GM12892 (cell line): Measurements from ENCODE around the gene ARMC2.

Source experiments
- DNase-seq: peaks from one replicate; pipeline ENCODE4 v3.0.0; 2011; ENCODE audit not compliant: insufficient read length
- FAIRE-seq: peaks from 2 replicates; lab custom pipeline; 2011; peaks lifted over from hg19 to GRCh38; lab: Jason Lieb, UNC
- POLR2A ChIP-seq: IDR thresholded peaks from 2 replicates; pipeline ENCODE4 v1.6.1; 2011; ENCODE audit warnings: low read depth, low read length, control low read depth
- POLR2AphosphoS5 ChIP-seq: IDR thresholded peaks from 2 replicates; pipeline ENCODE4 v1.6.1; 2011; ENCODE audit warnings: low read depth, low read length, control low read depth
- TAF1 ChIP-seq: IDR thresholded peaks from 2 replicates; pipeline ENCODE4 v1.6.1; 2011; ENCODE audit warnings: low read depth, mild to moderate bottlenecking, control low read depth, low read length, borderline replicate concordance

Gene ARMC2

DNA sequence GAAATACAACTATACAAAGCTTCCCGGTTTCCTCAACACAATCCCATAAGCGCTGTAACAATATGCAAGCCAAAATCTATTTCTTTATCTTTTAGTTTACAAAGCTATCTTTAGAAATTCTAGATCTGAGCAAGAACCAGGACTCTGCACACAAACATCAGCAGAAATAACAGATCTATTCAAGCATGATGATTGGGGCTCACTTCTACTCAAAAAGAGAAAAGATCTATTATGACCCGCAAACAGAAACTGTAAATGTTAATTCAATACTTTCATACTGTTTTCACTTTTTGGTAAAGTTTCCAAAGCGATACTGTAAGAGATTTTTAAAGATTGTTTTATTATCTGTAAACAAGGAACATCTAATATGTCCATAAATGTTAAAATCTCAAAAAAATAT is 159.8 kb downstream of the ARMC2 start:
- TF ChIP-seq POLR2A = no peak
- TF ChIP-seq TAF1 = no peak
- FAIRE-seq (no peak), DNase-seq (no peak)

DNA sequence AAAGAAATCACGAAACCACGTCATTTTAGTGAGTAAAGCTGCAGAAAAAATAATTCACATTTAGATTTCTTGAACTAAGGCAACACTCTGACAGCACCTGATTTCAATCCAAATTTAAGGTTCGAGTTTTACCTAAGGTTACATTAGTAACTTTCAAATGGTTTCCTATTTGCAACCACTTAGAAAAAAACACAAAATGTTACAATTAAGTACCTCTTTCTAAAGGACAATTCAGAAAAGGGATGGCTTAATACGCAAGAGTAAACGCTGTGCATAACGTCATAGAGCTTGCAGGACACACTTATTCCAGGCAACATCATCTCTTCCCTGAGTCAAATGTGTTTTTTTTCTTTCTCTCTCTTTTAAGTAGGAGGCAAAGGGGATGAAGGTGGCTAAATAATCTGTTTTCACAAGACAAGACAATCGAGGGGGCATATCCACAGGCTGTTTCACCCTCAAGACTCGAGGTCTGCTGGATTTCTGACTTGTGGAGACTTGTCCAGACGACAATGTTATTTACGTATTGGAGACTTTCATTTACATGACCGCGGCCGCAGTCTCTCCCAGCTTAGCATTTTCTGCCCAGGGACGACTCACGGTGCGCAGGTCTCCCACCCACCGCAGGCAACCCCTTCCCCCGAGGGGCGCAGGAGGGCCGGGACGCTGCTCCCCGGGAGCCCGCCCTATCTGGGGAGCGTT is 160.5 kb downstream of the ARMC2 start:
- DNase-seq (no peak), FAIRE-seq (peak; percentile 79)
- TF ChIP-seq POLR2AphosphoS5 (no peak), TAF1 (no peak), POLR2A (no peak)

DNA sequence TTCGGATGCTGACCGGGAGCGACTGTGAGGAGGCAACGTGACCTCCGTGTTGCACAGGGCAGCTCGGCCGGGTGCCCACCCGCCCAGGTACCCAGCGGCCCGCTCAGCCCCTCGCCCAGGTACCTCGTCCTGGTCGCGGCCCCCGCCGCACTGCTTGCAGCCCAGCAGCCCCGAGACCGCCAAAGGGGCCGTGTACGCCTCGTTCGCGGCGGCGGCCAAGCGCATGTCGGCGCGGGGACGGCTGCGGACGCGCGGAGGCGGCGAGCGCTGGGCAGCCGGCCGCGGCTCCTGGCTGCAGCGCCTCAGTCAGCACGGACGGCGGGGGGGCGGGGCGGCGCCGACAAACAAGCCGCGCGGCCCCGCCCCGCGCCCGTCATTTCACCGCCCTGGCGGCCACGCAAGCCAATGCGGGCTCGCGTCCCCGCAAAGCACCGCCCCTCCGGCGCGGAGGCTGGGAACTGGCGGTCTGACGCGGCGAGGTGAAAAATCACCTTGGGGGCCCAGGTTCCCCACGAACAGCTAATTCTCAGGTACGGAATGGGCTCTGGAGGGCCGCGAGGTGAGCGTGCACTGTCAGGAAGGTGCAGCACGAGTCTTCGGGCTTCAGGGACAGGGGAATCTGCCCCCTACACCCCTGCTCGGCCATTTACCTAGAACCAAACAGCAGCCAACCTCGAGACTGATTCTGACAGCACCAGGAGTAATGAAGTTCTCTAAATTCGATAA is 161.2 kb downstream of the ARMC2 start:
- DNase-seq = peak; percentile 50
- FAIRE-seq = peak; percentile 97
- TF ChIP-seq POLR2A (no peak), TAF1 (no peak), POLR2AphosphoS5 (no peak)

DNA sequence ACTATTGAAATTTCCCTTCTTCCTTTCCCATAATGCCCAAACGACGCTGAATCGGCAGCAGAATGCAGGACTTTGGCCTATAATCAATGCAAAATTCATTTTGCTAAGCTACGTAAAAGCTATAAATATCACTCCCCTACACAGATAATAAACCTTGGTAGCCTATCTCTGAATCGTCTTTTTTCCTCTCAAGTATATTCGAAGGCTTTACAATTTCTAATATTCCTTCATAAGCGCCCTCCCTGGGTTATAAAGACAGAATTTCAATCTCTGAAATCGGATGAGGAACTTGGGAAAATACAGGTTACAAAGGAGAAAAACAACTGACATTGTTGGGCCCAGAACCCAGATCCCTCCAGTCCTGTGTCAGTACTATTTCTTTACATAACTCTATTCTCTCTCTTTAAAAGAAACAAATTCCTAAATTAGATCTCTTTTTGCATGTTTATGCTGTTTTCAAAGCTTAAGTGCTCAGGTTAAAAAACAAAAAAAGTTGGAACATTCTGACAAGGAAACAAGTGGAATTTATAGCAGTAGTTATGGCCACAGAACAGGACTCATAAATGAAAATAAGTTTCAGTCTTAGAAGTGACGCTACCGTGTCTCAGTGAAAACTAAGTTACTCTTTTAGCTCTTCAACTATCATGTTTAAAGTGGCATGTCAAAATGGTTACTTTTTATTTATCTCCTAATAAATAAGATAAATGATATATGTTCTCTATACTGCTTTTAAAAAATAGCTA is 161.9 kb downstream of the ARMC2 start:
- peak; percentile 9 for FAIRE-seq
- DNase-seq = no peak

DNA sequence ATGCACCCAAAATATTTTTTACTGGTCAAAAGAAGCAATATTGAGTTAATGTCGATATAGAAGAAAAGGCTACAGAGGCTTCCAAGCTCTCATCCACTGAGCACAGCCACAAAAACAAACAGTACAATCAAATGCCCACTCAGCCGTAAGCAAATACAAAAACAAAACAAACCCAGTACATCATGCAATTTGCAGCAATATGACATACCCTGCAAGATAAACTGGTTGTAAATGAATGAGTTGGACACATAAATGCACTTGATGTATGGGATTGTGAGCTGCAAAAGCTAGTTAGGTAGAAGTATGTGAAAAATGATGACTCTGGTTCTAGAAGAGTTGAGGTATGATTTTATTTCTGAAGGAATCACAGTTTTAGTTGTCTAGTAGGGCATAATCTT is 162.5 kb downstream of the ARMC2 start:
- TF ChIP-seq TAF1 (no peak), POLR2A (no peak), POLR2AphosphoS5 (no peak)
- DNase-seq = no peak
- FAIRE-seq = peak; percentile 5

More for the DNA sequence above, 161.9 kb downstream of the ARMC2 start:
- TF ChIP-seq TAF1 (no peak), POLR2A (no peak), POLR2AphosphoS5 (no peak)

DNA sequence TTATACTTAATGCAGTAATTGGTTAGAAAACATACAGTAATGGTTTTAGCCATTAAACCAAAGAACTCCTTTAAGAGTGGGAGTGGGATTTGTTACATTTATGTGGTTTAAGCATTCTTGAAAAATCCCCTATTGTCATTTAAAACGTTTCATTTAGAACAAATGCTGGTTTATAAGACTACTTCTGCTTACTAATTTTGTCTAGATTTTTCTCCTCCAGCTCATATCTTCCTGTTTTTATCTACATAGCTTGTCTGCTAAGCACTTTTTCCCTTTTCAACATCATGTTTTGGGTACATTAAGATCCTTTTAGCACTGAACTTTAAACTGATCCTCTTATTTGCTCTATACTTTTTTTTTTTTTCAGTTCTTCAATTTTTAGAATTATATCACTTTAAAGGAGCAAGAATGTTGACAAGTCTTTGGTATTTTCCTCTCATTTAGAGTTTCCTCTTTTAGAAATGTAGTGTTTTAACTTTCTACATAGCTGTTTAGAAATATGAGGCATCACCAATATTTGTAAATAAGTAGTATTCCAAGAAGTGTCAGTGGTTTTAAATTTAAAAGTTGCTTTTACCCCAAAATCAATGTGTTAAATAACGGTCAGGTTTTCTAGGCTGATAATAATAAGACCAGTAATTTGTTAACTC is 165.6 kb downstream of the ARMC2 start:
- no peak for FAIRE-seq
- TF ChIP-seq POLR2A = no peak
- TF ChIP-seq POLR2AphosphoS5 = no peak
- TF ChIP-seq TAF1 = no peak
- no peak for DNase-seq

DNA sequence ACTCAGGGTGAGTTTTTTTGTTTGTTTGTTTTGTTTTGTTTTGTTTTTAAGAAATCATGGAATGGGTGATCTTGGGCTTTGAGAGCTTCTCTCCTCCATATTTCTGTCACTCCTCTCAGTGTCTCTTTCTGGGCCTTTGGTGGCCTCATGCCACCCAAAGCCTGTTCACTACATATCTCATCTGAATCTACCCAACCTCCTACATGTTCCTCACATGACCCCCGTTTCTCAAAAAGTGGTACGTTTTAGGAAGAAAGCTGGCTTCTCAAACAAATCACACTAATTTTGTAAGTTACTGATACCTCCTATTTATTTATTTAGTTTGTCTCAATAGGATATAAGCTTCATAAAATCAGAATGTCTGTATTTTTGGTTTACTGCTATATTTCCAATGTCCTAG is 166.4 kb downstream of the ARMC2 start:
- FAIRE-seq (no peak), DNase-seq (no peak)
- TF ChIP-seq TAF1 (no peak), POLR2A (no peak), POLR2AphosphoS5 (no peak)

DNA sequence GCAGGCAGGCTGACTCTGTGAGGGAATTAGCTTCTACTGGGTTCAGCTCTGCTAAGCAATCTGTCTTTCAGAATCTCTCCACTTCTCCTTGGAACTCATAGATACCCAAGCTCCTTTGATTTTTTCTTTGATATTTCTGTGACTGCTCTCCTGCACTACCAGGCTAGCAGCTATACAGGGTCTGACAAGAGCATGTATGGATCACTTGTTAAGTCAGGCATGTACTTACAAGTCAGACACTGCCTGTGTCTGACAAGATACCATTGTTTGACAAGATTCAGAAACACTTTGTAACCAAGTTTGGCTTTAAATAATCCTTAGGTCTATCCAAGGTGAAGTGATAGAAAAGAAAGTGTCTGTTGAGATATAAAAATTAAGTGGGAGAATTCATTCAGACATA is 167.0 kb downstream of the ARMC2 start:
- TF ChIP-seq POLR2AphosphoS5 (no peak), TAF1 (no peak), POLR2A (no peak)
- FAIRE-seq (no peak), DNase-seq (no peak)

DNA sequence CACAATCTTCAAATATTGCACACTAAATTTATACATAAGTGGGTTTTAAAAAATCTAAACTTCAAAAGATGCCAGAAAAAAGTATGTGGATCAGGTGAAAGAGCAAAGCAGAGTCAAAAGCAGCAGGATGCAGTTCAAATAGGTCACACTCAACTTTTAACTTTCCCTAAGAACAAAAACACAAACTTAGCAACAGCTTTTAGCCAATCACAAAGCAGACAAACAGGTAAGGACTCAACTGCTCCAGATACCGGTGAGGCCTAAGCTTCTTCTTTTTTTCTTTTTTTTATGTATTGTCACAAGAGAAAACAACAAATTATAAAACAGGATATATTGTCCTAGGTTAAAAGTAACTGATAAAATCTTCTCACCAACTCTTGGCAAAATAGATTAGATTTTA is 171.7 kb downstream of the ARMC2 start:
- DNase-seq (no peak), FAIRE-seq (no peak)
- TF ChIP-seq POLR2AphosphoS5 (no peak), POLR2A (no peak), TAF1 (no peak)

DNA sequence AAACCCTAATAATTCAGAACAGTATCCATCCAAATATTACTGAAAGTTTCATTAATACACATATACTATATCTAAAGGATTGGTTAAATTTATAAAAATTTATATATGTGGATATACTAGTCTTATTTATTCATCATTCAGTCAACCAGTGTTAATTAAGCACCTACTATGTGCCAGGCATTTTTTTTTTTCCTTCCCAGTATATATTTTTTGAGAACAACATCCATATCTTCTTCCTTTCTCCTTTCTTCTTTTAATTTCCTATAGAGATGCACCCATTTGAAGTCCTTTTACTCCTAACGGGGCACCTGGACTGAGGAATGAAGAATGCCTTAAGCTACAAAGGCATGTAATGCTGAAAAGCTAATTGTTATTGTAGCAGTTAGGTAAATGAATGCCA is 173.6 kb downstream of the ARMC2 start:
- FAIRE-seq (no peak), DNase-seq (no peak)
- TF ChIP-seq TAF1 = no peak
- no peak for TF ChIP-seq POLR2AphosphoS5
- TF ChIP-seq POLR2A = no peak

DNA sequence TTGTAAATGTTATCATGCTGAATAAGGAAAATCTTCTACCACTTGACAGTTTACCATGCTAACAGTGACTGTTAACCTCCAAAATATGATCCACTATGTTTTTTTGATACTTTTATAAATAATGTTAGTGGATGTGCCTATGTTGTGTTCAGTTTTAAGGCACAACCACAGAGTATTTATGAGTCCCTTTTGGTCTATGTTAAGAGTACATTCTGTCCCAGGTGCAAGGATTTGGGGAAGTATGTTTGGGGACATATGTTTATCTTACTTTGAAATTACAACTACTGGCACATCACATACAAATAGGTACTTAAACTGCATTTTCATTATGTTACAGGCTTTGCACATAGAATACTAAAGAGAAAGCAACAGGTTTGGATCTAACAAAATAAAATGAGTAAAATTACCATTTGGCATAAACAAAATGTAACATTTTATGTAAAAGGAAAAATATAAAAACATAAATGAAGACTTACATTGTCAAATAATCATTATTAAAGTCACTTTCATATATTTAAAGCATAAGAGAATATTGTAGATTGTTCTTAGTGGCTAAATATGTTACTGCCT is 175.2 kb downstream of the ARMC2 start:
- no peak for DNase-seq
- TF ChIP-seq POLR2AphosphoS5 (no peak), POLR2A (no peak), TAF1 (no peak)
- FAIRE-seq = no peak
